HEK293 (cell line): ENCODE measurements around the gene ORAI2.

Experiments
- EGR2 ChIP-seq: fragments of 450-650 bp; formaldehyde crosslinking; IDR thresholded peaks from 2 replicates; pipeline ENCODE4 v1.5.1; 2016; ENCODE audit warnings: low read depth, missing biosample characterization, missing genetic modification characterization
- GLIS1 ChIP-seq: fragments of 450-650 bp; formaldehyde crosslinking; IDR thresholded peaks from 2 replicates; pipeline ENCODE4 v1.5.1; 2016; ENCODE audit warnings: missing biosample characterization, missing genetic modification characterization
- KLF10 ChIP-seq: fragments of 450-650 bp; IDR thresholded peaks from 2 replicates; pipeline ENCODE4 v1.5.1; 2018; ENCODE audit warnings: missing biosample characterization, mild to moderate bottlenecking, missing genetic modification characterization
- MYNN ChIP-seq: fragments of 450-650 bp; formaldehyde crosslinking; IDR thresholded peaks from 2 replicates; pipeline ENCODE4 v1.5.1; 2016; ENCODE audit warnings: missing biosample characterization, missing genetic modification characterization, borderline replicate concordance
- OVOL3 ChIP-seq: fragments of 450-650 bp; formaldehyde crosslinking; IDR thresholded peaks from 2 replicates; pipeline ENCODE4 v1.5.1; 2016; ENCODE audit warnings: missing biosample characterization, missing genetic modification characterization
- PRDM4 ChIP-seq: fragments of 450-650 bp; formaldehyde crosslinking; IDR thresholded peaks from 2 replicates; pipeline ENCODE4 v1.5.1; 2017; ENCODE audit warnings: missing biosample characterization, missing genetic modification characterization
- ZBTB11 ChIP-seq: fragments of 450-650 bp; formaldehyde crosslinking; conservative IDR thresholded peaks from 2 replicates; pipeline ENCODE4 v1.5.1; 2016; ENCODE audit warnings: low read depth, missing biosample characterization, missing genetic modification characterization
- ZBTB20 ChIP-seq: fragments of 450-650 bp; formaldehyde crosslinking; IDR thresholded peaks from 2 replicates; pipeline ENCODE4 v1.5.1; 2016; ENCODE audit warnings: missing biosample characterization, missing genetic modification characterization
- ZBTB44 ChIP-seq: fragments of 450-650 bp; IDR thresholded peaks from 2 replicates; pipeline ENCODE4 v1.5.1; 2018; ENCODE audit warnings: missing biosample characterization, mild to moderate bottlenecking, missing genetic modification characterization
- ZBTB48 ChIP-seq: fragments of 450-650 bp; formaldehyde crosslinking; IDR thresholded peaks from 2 replicates; pipeline ENCODE4 v1.5.1; 2016; ENCODE audit warnings: missing biosample characterization, missing genetic modification characterization
- ZNF148 ChIP-seq: fragments of 450-650 bp; formaldehyde crosslinking; IDR thresholded peaks from 2 replicates; pipeline ENCODE4 v1.5.0; 2017; ENCODE audit warnings: missing biosample characterization, missing genetic modification characterization, borderline replicate concordance
- ZNF280C ChIP-seq: fragments of 450-650 bp; formaldehyde crosslinking; IDR thresholded peaks from 2 replicates; pipeline ENCODE4 v1.5.1; 2016; ENCODE audit warnings: missing biosample characterization, missing genetic modification characterization
- ZNF280D ChIP-seq: fragments of 450-650 bp; formaldehyde crosslinking; IDR thresholded peaks from 2 replicates; pipeline ENCODE4 v1.5.1; 2016; ENCODE audit warnings: missing biosample characterization, missing genetic modification characterization
- ZNF449 ChIP-seq: fragments of 450-650 bp; formaldehyde crosslinking; IDR thresholded peaks from 2 replicates; pipeline ENCODE4 v1.5.1; 2017; ENCODE audit warnings: missing biosample characterization, mild to moderate bottlenecking, missing genetic modification characterization, moderate library complexity
- ZNF629 ChIP-seq: fragments of 450-650 bp; formaldehyde crosslinking; IDR thresholded peaks from 2 replicates; pipeline ENCODE4 v1.5.1; 2017; ENCODE audit warnings: missing biosample characterization, missing genetic modification characterization
- ZNF837 ChIP-seq: fragments of 450-650 bp; formaldehyde crosslinking; IDR thresholded peaks from 2 replicates; pipeline ENCODE4 v1.5.1; 2016; ENCODE audit warnings: missing biosample characterization, missing genetic modification characterization
- ZSCAN16 ChIP-seq: fragments of 450-650 bp; formaldehyde crosslinking; IDR thresholded peaks from 2 replicates; pipeline ENCODE4 v1.5.1; 2016; ENCODE audit warnings: missing biosample characterization, missing genetic modification characterization
- ZSCAN30 ChIP-seq: fragments of 450-650 bp; IDR thresholded peaks from 2 replicates; pipeline ENCODE4 v1.5.1; 2018; ENCODE audit warnings: missing biosample characterization, mild to moderate bottlenecking, missing genetic modification characterization, moderate library complexity

Gene ORAI2

GRCh38 chr7:102464577-102465280 is 31.4 kb downstream of the ORAI2 start, which contains the start of the genes ALKBH4 and LRWD1 (continued):
- TF ChIP-seq MYNN: 0 out of 2 replicates have a peak, but pooled peaks have one; percentile 32
- peak; percentile 79; the same call in 1 of the 2 replicates for TF ChIP-seq ZBTB20 (tag by site-specific recombination)
- TF ChIP-seq ZNF280C: no peak
- TF ChIP-seq ZSCAN16 (tag by site-specific recombination): peak; percentile 75
- TF ChIP-seq ZBTB44 (tag by site-specific recombination): peak; percentile 60
- no peak for TF ChIP-seq ZNF280D (tag by site-specific recombination)
- no peak for TF ChIP-seq ZNF148 (tag by site-specific recombination)
- 0 out of 2 replicates have a peak, but pooled peaks have one; percentile 24 for TF ChIP-seq ZNF629
- no peak for TF ChIP-seq PRDM4 (tag by site-specific recombination)
- TF ChIP-seq ZNF449 (tag by site-specific recombination): 0 out of 2 replicates have a peak, but pooled peaks have one; percentile 67
- peak; percentile 87 for TF ChIP-seq GLIS1 (tag by site-specific recombination)
- TF ChIP-seq ZBTB11: peak; percentile 75
- TF ChIP-seq EGR2: peak; percentile 60
- TF ChIP-seq ZBTB48 (tag by site-specific recombination): peak; percentile 86
- peak; percentile 56 for TF ChIP-seq ZSCAN30 (tag by site-specific recombination)
- peak; percentile 79; the same call in 1 of the 2 replicates for TF ChIP-seq KLF10
- TF ChIP-seq OVOL3 (tag by site-specific recombination): peak; percentile 21
- no peak for TF ChIP-seq ZNF837 (tag by site-specific recombination)
